Measurements from ENCODE around the gene MFN2.

The MFN2 gene

GRCh38 chr1:11960715-11961114 is 19.5 kb upstream of the MFN2 start:
- DNase-seq, result no peak

GRCh38 chr1:11961230-11961629 is 19.0 kb upstream of the MFN2 start:
- no peak for DNase-seq

GRCh38 chr1:11963622-11964021 is 16.6 kb upstream of the MFN2 start:
- no peak for DNase-seq

GRCh38 chr1:11964656-11965055 is 15.6 kb upstream of the MFN2 start:
- no peak for DNase-seq

- DNase-seq, result no peak
These were observed 13.2 kb upstream of the MFN2 start for GRCh38 chr1:11967028-11967547.

GRCh38 chr1:11970441-11971185 is 9.6 kb upstream of the MFN2 start:
- DNase-seq, result no peak

GRCh38 chr1:11977625-11978024 is 2.6 kb upstream of the MFN2 start:
- DNase-seq, result no peak

GRCh38 chr1:11978301-11978700 is 1.9 kb upstream of the MFN2 start:
- DNase-seq, result no peak

- peak; percentile 71 for DNase-seq
These were observed 1.0 kb upstream of the MFN2 start for GRCh38 chr1:11979028-11979850.

GRCh38 chr1:11980676-11980972 is 380 bp downstream of the MFN2 start:
- no peak for DNase-seq

GRCh38 chr1:11981378-11982009 is 1.2 kb downstream of the MFN2 start:
- no peak for DNase-seq

- DNase-seq, result no peak
These were observed 1.8 kb downstream of the MFN2 start for GRCh38 chr1:11982010-11982392.

GRCh38 chr1:11984121-11984520 is 3.9 kb downstream of the MFN2 start:
- DNase-seq, result no peak

GRCh38 chr1:11984576-11984975 is 4.3 kb downstream of the MFN2 start:
- DNase-seq, result no peak

GRCh38 chr1:11985171-11985570 is 4.9 kb downstream of the MFN2 start:
- DNase-seq, result no peak

- no peak for DNase-seq
These were observed 5.6 kb downstream of the MFN2 start for GRCh38 chr1:11985851-11986250.

GRCh38 chr1:11989669-11990068 is 9.4 kb downstream of the MFN2 start:
- no peak for DNase-seq

GRCh38 chr1:11990303-11991032 is 10.2 kb downstream of the MFN2 start:
- DNase-seq, result no peak

GRCh38 chr1:11991969-11992676 is 11.9 kb downstream of the MFN2 start:
- no peak for DNase-seq

- no peak for DNase-seq
These were observed 17.0 kb downstream of the MFN2 start for GRCh38 chr1:11997081-11997850.

GRCh38 chr1:11998636-11999035 is 18.4 kb downstream of the MFN2 start:
- no peak for DNase-seq

- no peak for DNase-seq
These were observed 19.0 kb downstream of the MFN2 start for GRCh38 chr1:11999236-11999635.
